GM18951 (cell line): ENCODE results near the gene SLC35F6.
"Not testable (repeated sequence)": the region's sequence is repeated elsewhere in the genome, so short reads cannot be mapped to it uniquely, and the experiment has no call there.

ENCODE experiments used
- POLR2A ChIP-seq: IDR thresholded peaks from 4 replicates; pipeline ENCODE4 v1.6.1; 2011; ENCODE audit warnings: mild to moderate bottlenecking; ENCODE audit not compliant: insufficient read length, insufficient read depth; ENCODE audit errors: extremely low read depth
- in situ Hi-C: fragments of 300-500 bp; cut with MboI; formaldehyde crosslinking; loops from one replicate; pipeline ENCODE4 v1.12.0; 2022; ENCODE audit warnings: low sequenced_read_pairs, mixed read lengths, inconsistent platforms; ENCODE audit not compliant: unreplicated experiment

SLC35F6 gene

DNA sequence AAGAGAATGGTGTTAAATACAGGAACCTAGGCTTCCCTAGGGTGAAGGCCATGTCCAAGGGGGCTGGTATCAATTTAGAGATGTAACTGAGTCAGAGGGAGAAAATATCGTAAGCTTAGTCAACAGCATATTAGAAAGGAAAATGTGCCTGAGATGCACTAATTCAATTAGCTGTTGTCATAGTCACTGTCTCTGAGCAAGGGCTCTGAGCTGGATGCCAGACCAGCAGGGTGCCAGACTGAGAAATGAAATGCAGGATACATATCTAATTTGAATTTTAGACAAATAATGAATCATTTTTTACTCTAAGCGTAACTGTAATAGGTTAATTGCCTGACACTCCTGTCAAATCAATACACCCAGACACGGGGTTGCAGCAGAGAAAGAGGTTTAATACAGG is 11.4 kb upstream of the SLC35F6 start:
- TF ChIP-seq POLR2A = no peak
- in situ Hi-C loops = no loop called here

DNA sequence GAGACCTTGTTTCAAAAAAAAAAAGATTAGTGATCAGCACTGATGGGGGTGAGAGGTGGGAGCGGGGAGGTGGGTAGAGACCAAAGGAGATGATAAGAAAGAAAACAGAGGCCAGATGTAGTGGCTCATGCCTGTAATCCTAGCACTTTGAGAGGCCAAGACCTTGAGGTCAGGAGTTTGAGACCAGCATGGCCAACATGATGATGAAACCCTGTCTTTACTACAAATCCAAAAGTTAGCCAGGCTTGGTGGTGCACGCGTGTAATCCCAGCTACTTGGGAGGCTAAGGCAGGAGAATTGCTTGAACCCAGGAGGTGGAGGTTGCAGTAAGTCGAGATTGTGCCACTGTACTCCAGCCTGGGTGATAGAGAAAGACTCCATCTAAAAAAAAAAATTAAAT is 9.5 kb upstream of the SLC35F6 start:
- no peak for TF ChIP-seq POLR2A
- in situ Hi-C loops = no loop called here

DNA sequence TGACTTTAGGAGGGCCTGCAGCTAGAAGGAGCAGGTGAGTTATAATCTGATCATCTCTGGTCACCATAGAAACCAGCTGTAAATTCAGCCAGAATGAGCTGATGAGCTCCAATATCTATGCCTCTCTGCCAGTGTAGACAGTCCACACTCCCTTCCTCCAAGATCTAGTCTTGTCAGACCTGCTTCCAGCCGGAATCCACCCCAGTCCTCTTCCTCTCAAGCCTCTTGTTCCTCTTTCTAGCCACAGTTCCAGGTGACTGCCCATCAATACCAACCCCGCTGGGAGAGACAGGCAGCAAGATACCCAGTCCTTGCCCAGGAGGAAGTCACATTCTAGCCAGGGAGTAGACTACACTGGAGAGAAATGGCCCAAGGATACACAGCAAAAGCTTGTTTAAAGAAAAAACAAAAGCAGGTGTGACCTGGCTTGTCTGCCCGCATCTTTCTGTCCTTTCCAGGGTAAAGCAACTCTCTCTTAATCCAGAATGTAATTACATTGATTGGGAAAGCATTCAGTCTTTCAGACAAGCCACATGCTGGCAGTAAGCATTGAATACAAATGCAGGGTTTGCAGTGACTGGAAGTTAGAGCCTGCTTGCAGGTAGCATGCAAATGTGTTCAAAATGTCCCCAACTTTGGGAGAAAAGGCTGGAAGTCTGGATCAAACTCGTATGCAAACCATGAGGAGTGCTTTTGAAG is 9.0 kb upstream of the SLC35F6 start:
- TF ChIP-seq POLR2A = no peak
- in situ Hi-C loops = no loop called here

DNA sequence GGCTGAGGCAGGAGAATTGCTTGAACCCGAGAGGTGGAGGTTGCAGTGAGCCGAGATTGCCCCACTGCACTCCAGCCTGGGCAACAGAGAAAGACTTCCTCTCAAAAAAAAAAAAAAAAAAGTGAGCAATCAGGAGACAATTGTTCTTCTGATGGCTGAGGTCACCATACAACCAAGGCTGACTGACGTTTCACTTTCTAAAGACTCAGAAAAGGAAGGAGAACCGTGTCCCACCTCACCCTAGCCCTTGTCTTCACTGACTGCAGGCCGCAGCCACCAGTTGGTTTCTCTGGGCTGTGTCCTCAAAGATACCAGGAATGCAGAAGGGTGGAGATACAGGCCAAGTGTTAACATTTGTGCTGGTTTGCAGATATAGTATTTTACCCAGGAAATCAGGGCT is 7.7 kb upstream of the SLC35F6 start:
- TF ChIP-seq POLR2A = no peak
- in situ Hi-C loops = no loop called here

DNA sequence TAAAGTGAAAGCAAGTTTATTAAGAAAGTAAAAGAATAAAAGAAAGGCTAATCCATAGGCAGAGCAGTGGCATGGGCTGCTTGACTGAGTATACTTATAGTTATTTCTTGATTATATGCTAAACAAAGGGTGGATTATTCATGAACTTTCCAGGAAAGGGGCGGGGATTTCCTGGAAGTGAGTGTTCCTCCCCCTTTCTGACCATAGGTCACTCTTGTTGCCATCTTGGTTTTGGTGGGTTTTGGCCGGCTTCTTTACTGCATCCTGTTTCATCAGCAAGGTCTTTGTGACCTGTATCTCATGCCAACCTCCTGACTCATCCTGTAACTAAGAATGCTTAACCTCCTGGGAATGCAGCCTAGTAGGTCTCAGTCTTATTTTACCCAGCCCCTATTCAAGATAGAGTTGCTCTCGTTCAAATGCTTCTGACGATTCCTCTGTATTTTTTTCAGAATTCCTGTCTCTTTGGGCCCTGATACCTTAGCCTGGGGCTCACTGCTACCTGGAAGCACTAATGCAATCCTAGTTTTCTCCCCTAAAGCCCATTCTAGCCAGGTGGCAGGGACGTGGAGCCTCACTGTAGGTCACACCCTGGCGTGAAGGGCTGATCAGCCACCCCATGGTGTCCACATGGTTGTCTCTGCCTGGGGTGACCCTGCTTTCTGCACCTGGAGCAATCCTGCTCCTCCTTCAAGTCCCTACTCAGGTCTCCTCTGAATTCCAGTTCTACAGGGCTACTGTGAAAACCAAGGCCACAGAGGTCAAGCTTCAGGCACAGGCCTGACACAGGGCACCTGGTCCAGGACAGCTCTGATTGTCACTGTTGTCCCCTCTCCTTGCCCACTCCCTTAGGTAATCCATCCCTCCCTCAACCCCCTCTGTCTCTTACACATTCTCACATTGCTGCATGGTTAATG is 6.0 kb upstream of the SLC35F6 start:
- TF ChIP-seq POLR2A = peak; percentile 19
- in situ Hi-C loops = no loop called here

DNA sequence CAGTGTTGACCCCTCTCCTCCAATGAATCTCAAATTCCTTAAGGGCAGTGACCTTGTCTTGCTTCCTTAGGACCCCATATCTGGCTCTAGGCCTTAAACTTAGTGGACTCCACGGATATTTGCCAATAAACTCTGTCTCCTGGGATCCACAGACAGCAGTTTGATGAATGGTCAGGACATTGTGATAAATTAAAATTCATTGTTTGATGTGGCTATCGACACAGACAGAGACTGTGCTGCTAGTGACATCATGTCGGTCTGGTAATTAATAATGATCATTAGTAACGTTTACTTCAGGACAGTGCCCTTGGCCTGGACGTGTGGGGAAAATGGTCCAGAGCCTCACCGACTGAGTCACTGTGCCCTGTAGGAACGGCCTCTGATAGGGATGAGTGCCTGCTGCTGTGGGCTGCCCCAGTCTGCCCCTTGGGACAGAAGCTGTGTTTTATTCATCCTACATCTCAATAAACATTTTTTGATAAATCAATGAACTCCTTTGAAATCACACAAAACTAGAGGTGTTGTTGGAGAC is 5.2 kb upstream of the SLC35F6 start:
- TF ChIP-seq POLR2A = no peak
- in situ Hi-C loops = no loop called here

DNA sequence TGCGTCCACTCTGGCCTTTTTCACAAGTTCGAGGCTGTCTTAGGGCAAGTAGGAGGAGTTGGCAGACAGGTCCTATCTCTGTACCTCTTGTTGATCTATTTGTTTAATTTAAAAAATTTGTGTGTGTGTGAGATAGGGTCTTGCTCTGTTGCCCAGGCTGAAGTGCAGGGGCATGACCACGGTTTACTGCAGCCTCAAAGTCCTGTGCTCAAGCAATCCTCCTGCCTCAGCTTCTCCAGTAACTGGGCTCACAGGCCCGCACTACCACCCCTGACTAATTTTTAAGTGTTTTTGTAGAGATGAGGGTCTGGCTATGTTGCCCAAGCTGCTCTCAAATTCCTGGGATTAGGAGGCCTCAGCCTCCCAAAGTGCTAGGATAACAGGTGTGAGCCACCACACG is 4.2 kb upstream of the SLC35F6 start:
- in situ Hi-C loops = no loop called here

DNA sequence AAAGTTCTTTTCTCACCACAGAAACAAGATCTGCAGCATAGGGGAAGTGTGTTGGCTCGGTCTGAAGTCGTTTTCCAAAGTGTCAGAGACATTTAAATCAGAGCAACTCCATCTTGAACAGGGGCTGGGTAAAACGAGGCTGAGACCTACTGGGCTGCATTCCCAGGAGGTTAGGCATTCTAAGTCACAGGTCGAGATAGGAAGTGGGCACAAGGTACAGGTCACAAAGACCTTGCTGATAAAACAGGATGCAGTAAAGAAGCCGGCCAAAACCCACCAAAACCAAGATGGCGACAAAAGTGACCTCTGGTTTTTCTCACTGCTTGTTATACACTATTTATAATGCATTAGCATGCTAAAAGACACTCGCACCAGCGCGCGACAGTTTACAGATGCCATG is 3.1 kb upstream of the SLC35F6 start:
- in situ Hi-C loops = not testable (repeated sequence)

More for the DNA sequence above, 4.2 kb upstream of the SLC35F6 start:
- no peak for TF ChIP-seq POLR2A

DNA sequence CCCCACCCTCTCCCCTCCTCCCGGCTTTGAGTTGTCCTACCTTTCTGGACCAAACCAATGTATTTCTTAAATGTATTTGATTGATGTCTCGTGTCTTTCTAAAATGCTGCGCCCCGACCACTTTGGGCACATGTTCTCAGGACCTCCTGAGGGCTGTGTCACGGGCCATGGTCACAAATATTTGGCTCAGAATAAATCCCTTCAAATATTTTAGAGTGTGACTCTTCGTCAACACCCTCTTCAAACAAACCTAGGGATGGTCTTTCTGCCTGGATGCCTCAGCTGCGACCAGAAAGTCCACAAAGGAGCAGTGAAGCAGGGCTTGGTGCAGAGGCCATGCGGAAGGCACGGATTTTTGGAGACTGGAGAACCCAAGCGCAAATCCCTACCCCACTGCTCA is 1.1 kb upstream of the SLC35F6 start:
- TF ChIP-seq POLR2A = no peak
- in situ Hi-C loops = no loop called here

DNA sequence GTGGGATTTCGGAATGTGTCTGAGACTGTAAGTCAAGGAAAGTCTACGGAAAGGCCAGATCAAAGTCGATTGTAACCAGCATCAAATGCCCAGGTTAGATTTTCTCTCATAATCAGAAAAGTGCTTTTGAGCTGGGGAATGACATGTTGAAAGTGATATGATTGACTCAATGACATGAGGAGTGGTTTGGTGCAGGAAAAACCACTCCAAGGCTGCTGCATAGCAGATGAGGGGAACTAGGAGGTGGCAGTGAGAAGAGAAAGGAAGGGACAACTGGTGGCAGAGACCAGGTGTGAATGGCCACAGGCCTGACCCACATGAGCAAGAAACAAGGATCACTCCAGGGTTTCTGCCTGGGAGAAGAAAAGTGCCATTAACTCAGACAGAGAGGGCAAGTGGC is 822 bp downstream of the SLC35F6 start:
- in situ Hi-C loops = no loop called here
- no peak for TF ChIP-seq POLR2A

DNA sequence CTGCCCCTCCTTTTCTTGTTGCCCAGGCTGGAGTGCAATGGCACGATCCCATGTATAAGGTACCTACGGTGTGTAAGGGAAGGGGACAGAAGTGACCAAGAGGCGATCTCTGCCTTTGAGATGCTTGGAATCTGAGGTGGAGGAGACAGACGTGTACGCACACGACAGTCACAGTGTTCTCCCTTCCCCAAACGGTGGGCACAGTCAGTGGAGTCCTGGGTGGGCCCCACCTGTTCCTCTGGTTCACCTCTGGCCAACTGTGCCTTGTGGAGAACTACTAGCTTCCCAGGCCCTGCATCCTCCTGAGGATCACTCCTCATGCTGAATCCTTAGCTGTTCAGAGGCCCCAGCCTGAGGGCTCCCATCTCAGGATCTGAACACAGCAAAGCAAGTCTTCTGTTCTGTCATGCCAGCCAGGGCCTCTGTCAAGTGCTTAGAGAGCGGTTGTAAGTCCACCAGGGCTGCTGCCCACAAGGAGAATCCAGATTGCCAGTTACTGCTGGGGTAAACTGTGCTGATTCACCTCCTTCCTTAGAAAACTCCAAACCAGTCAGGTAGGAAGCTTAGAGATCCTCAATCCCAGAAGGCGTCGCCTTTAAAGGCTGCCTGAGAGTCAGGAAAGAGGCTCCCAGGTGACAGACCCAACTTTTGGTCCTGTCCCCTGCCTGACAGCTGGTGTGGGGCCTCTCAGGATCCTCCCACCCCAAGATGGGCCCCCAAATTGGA is 1.6 kb downstream of the SLC35F6 start:
- in situ Hi-C loops = no loop called here
- TF ChIP-seq POLR2A = no peak

DNA sequence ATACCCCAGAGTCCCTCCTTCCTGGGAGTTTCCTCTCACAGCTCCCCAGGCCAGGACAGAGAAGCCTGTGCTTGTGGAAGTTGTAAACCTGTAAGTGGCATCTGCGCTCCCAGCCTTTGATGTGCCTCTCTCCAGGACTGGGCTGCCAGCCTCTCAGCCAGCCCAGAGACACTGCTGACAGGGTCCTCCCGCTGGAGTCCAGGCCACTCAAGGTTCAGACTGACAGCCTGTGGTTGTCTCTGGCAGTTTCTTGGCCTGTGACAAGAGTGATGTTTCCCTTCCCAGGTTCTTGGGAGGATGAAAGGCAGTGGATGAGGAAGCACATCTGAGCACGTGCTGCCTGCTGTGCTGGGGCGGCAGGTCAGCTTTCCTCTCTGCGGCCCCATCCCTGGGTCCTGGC is 3.0 kb downstream of the SLC35F6 start:
- in situ Hi-C loops = no loop called here
- no peak for TF ChIP-seq POLR2A

DNA sequence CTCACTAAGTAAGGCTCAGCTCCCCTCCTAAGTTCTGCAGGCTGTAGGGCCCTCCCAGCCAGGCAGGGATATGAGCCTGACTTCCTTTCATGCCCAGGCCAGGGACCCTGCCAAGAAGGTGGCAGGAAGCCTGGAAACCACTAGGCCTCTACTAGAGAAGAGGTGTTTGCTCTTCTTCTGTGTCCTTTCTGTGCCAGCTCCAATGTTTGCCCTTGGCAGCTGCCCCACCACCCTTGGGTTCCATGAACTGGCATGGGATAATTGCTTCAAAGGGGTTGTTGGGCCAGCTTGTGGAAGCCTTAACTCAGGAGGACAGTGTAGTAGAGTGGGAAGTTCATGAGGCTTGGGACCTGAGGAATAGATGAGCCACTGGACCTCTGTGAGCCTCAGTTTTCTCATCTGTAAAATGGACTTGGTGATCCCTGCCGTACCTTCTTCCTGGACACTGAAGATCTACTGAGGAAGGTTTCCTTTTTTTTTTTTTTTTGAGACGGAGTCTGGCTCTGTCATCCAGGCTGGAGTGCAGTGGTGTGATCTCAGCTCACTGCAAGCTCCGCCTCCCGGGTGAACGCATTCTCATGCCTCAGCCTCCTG is 3.9 kb downstream of the SLC35F6 start:
- no peak for TF ChIP-seq POLR2A
- in situ Hi-C loops = no loop called here
